ENCODE results near the gene MFAP4. TPM values are rescaled to one million over a fixed set of nuclear protein-coding genes. Genes with fewer than 3 reads are reported as not detected.

Gene MFAP4
- polyA plus RNA-seq, 1 donor from 2014 or later = not detected

- no peaks in the 10 kb centered on the region for H3F3A ChIP-seq (ENCODE audit: insufficient read depth, low read length, poor library complexity, severe bottlenecking)
- TF ChIP-seq CTCF (IDR thresholded peaks at IDR 0.05; ENCODE audit: poor library complexity, severe bottlenecking) (no peak), EP300 (conservative IDR thresholded peaks at IDR 0.05; ENCODE audit: poor library complexity, severe bottlenecking) (no peak), EZH2 (IDR thresholded peaks at IDR 0.05; ENCODE audit: borderline replicate concordance, insufficient read depth, low read length, poor library complexity, severe bottlenecking) (no peak), SMC3 (conservative IDR thresholded peaks at IDR 0.05; ENCODE audit: poor library complexity) (no peak), MXI1 (conservative IDR thresholded peaks at IDR 0.05; ENCODE audit: poor library complexity, severe bottlenecking) (no peak)
- no peaks in the 10 kb centered on the region for H3K9me2 ChIP-seq (ENCODE audit: insufficient read depth, low read length)
- no peaks in the 10 kb centered on the region for H3K27me3 ChIP-seq (ENCODE audit: insufficient read depth, low read depth, low read length)
- no peaks in the 10 kb centered on the region for H4K20me1 ChIP-seq (ENCODE audit: insufficient read depth)
- no peak overlapping the region for H3K9ac ChIP-seq (ENCODE audit: low read length)
- H2AFZ ChIP-seq (ENCODE audit: low read depth, low read length) = no peak overlapping the region
- H3K27ac ChIP-seq (ENCODE audit: low read length) = no peak overlapping the region
- no peak overlapping the region for H3K4me2 ChIP-seq (ENCODE audit: low read length)
- no peak overlapping the region for H3K4me3 ChIP-seq (ENCODE audit: low read length)
- H3K79me2 ChIP-seq (replicated peaks; ENCODE audit: insufficient read depth, low read length) = no peaks in the 10 kb centered on the region
- H3K36me3 ChIP-seq (ENCODE audit: insufficient read depth, low read length) = no peaks in the 10 kb centered on the region
- no peaks in the 10 kb centered on the region for H3K9me3 ChIP-seq (ENCODE audit: low read length)
Observed at GRCh38 chr17:19426631-19427030, 39.6 kb upstream of the MFAP4 start.

- Histone ChIP-seq H4K20me1 (ENCODE audit: insufficient read depth) (no peaks in the 10 kb centered on the region), H3K9me2 (ENCODE audit: insufficient read depth, low read length) (no peaks in the 10 kb centered on the region), H3K36me3 (ENCODE audit: insufficient read depth, low read length) (no peaks in the 10 kb centered on the region), H3K27ac (ENCODE audit: low read length) (no peak overlapping the region), H3K4me2 (ENCODE audit: low read length) (no peak overlapping the region), H3K9me3 (ENCODE audit: low read length) (no peaks in the 10 kb centered on the region), H3K27me3 (ENCODE audit: insufficient read depth, low read depth, low read length) (no peaks in the 10 kb centered on the region), H3F3A (ENCODE audit: insufficient read depth, low read length, poor library complexity, severe bottlenecking) (no peaks in the 10 kb centered on the region), H3K4me3 (ENCODE audit: low read length) (no peak overlapping the region), H3K9ac (ENCODE audit: low read length) (no peak overlapping the region), H3K79me2 (replicated peaks; ENCODE audit: insufficient read depth, low read length) (no peaks in the 10 kb centered on the region), H2AFZ (ENCODE audit: low read depth, low read length) (no peak overlapping the region)
- TF ChIP-seq POLR2AphosphoS5 (IDR thresholded peaks at IDR 0.05) (no peak), RAD21 (conservative IDR thresholded peaks at IDR 0.05) (no peak), CTCF (IDR thresholded peaks at IDR 0.05; ENCODE audit: poor library complexity, severe bottlenecking) (no peak), EP300 (conservative IDR thresholded peaks at IDR 0.05; ENCODE audit: poor library complexity, severe bottlenecking) (no peak), TAF1 (IDR thresholded peaks at IDR 0.05; ENCODE audit: low read depth) (no peak), MXI1 (conservative IDR thresholded peaks at IDR 0.05; ENCODE audit: poor library complexity, severe bottlenecking) (no peak), REST (IDR thresholded peaks at IDR 0.05; ENCODE audit: borderline replicate concordance) (no peak), SMC3 (conservative IDR thresholded peaks at IDR 0.05; ENCODE audit: poor library complexity) (no peak), EZH2 (IDR thresholded peaks at IDR 0.05; ENCODE audit: borderline replicate concordance, insufficient read depth, low read length, poor library complexity, severe bottlenecking) (no peak)
Observed at GRCh38 chr17:19424934-19425868, 38.2 kb upstream of the MFAP4 start.

Measured in neural cell (in vitro differentiated cells).